HFFc6 (cell line): ENCODE data around the gene SNCAIP. TPM values are rescaled to one million over a fixed set of nuclear protein-coding genes. Genes with fewer than 3 reads are reported as not detected.

Source experiments
- DNase-seq: peaks from one replicate; pipeline ENCODE4 v3.0.0-alpha.2; 2018
- H3K27ac Mint-ChIP-seq: 2 replicates; pipeline ENCODE4 v1.8.0; 2020; ENCODE audit warnings: mild to moderate bottlenecking, mixed read lengths
- H3K27me3 Mint-ChIP-seq: 2 replicates; pipeline ENCODE4 v1.8.0; 2021; ENCODE audit warnings: mild to moderate bottlenecking, moderate library complexity, mixed read lengths; ENCODE audit not compliant: insufficient read depth
- H3K36me3 Mint-ChIP-seq: 2 replicates; pipeline ENCODE4 v1.8.0; 2021; ENCODE audit warnings: low read depth, mixed read lengths
- H3K4me1 Mint-ChIP-seq: 2 replicates; pipeline ENCODE4 v1.8.0; 2020; ENCODE audit warnings: low read depth, mixed read lengths
- H3K4me3 Mint-ChIP-seq: 2 replicates; pipeline ENCODE4 v1.8.0; 2020; ENCODE audit warnings: mild to moderate bottlenecking, moderate library complexity, mixed read lengths
- H3K9me3 Mint-ChIP-seq: 2 replicates; pipeline ENCODE4 v1.8.0; 2020; ENCODE audit warnings: mild to moderate bottlenecking, mixed read lengths
- CTCF ChIP-seq: fragments of 200-600 bp; sonication (generic); IDR thresholded peaks from 2 replicates; pipeline ENCODE4 v1.5.0; 2021; ENCODE audit warnings: antibody characterized with exemption, mild to moderate bottlenecking
- total RNA-seq, 6 experiments: library from RNA; stranded (reverse); fragmentation: NEBNext Ultra II Directional; extraction: Animal tissue kit (Norgen Biotek cat#: 25700); gene quantifications; 2 replicates in 1 of 6; 3 replicates in 5 of 6; pipeline ENCODE4 v1.2.3, GENCODE V29; 2021

The SNCAIP gene
- total RNA-seq, 6 experiments from 2014 or later: 0.09 to 2.7 (median 1.3) TPM

- no peaks in the 10 kb centered on the region for H3K36me3 Mint-ChIP-seq
- H3K9me3 Mint-ChIP-seq: no peaks in the 10 kb centered on the region
- H3K27me3 Mint-ChIP-seq: peaks cover 3% of the 10 kb centered on the region; the same call in 1 of the 2 replicates
- no peak overlapping the region for H3K4me3 Mint-ChIP-seq
- DNase-seq: no peak
- no peaks in the 10 kb centered on the region for H3K4me1 Mint-ChIP-seq
- TF ChIP-seq CTCF: no peak
- no peak overlapping the region for H3K27ac Mint-ChIP-seq
These were observed 91.1 kb downstream of the SNCAIP start for GRCh38 chr5:122402955-122403685.

- DNase-seq: no peak
- H3K36me3 Mint-ChIP-seq: no peaks in the 10 kb centered on the region
- no peak for TF ChIP-seq CTCF
These were observed 92.0 kb downstream of the SNCAIP start for GRCh38 chr5:122404018-122404417.

GRCh38 chr5:122404653-122405362 is 92.8 kb downstream of the SNCAIP start:
- TF ChIP-seq CTCF: no peak
- Mint-ChIP-seq H3K9me3 (no peaks in the 10 kb centered on the region), H3K4me3 (no peak overlapping the region), H3K4me1 (no peaks in the 10 kb centered on the region), H3K27me3 (peaks cover 3% of the 10 kb centered on the region; the same call in 1 of the 2 replicates), H3K27ac (no peak overlapping the region), H3K36me3 (no peaks in the 10 kb centered on the region)
- no peak for DNase-seq

More at GRCh38 chr5:122404018-122404417, 92.0 kb downstream of the SNCAIP start:
- Mint-ChIP-seq H3K27ac (no peak overlapping the region), H3K27me3 (peaks cover 3% of the 10 kb centered on the region; the same call in 1 of the 2 replicates), H3K4me1 (no peaks in the 10 kb centered on the region), H3K4me3 (no peak overlapping the region; the same call in 1 of the 2 replicates), H3K9me3 (no peaks in the 10 kb centered on the region)

GRCh38 chr5:122405751-122406150 is 93.7 kb downstream of the SNCAIP start:
- Mint-ChIP-seq H3K27me3 (peaks cover 3% of the 10 kb centered on the region; the same call in 1 of the 2 replicates), H3K4me1 (no peaks in the 10 kb centered on the region), H3K4me3 (no peak overlapping the region), H3K9me3 (no peaks in the 10 kb centered on the region), H3K36me3 (no peaks in the 10 kb centered on the region), H3K27ac (no peak overlapping the region)
- DNase-seq: no peak
- TF ChIP-seq CTCF: no peak

GRCh38 chr5:122406181-122406580 is 94.1 kb downstream of the SNCAIP start:
- no peaks in the 10 kb centered on the region for H3K4me1 Mint-ChIP-seq

More at GRCh38 chr5:122406181-122406580, 94.1 kb downstream of the SNCAIP start:
- TF ChIP-seq CTCF: no peak
- DNase-seq: no peak
- H3K4me3 Mint-ChIP-seq: no peak overlapping the region
- H3K36me3 Mint-ChIP-seq: no peaks in the 10 kb centered on the region
- H3K27ac Mint-ChIP-seq: no peak overlapping the region
- peaks cover 3% of the 10 kb centered on the region; the same call in 1 of the 2 replicates for H3K27me3 Mint-ChIP-seq
- no peaks in the 10 kb centered on the region for H3K9me3 Mint-ChIP-seq
